Neural cell (in vitro differentiated cells): ENCODE measurements around the gene HDGFL3. TPM values are rescaled to one million over a fixed set of nuclear protein-coding genes. Genes with fewer than 3 reads are reported as not detected.

Experiments
- H2AFZ ChIP-seq: fragments of 200-600, 300-800 bp; sonication (generic), shearing (Covaris generic); 2 replicates; pipeline ENCODE4 v1.6.0; 2014; ENCODE audit warnings: low read depth, mild to moderate bottlenecking, antibody characterized with exemption, low read length, moderate library complexity
- H3F3A ChIP-seq: fragments of 200-600 bp; shearing (Covaris generic); 2 replicates; pipeline ENCODE4 v1.6.1; 2016; ENCODE audit warnings: mild to moderate bottlenecking, moderate library complexity, mixed read lengths, antibody characterized with exemption, low read length; ENCODE audit not compliant: insufficient read depth, poor library complexity, severe bottlenecking
- H3K27ac ChIP-seq: fragments of 200-600, 300-800 bp; sonication (generic), shearing (Covaris generic); 2 replicates; pipeline ENCODE4 v1.5.1; 2014; ENCODE audit warnings: mild to moderate bottlenecking, low read length, moderate library complexity
- H3K27me3 ChIP-seq: fragments of 300-800, 200-600 bp; sonication (generic), shearing (Covaris generic); 2 replicates; pipeline ENCODE4 v1.6.0; 2014; ENCODE audit warnings: mild to moderate bottlenecking, low read depth, low read length, moderate library complexity; ENCODE audit not compliant: insufficient read depth
- H3K36me3 ChIP-seq: fragments of 300-800, 200-600 bp; sonication (generic), shearing (Covaris generic); 2 replicates; pipeline ENCODE4 v1.5.1; 2014; ENCODE audit warnings: mild to moderate bottlenecking, antibody characterized with exemption, low read length, moderate library complexity; ENCODE audit not compliant: insufficient read depth
- H3K4me2 ChIP-seq: fragments of 300-800, 200-600 bp; sonication (generic), shearing (Covaris generic); 2 replicates; pipeline ENCODE4 v1.6.0; 2014; ENCODE audit warnings: mild to moderate bottlenecking, low read length
- H3K4me3 ChIP-seq: fragments of 300-800, 200-600 bp; sonication (generic), shearing (Covaris generic); 2 replicates; pipeline ENCODE4 v1.5.1; 2014; ENCODE audit warnings: mild to moderate bottlenecking, low read length, moderate library complexity
- H3K79me2 ChIP-seq: fragments of 200-600 bp; shearing (Covaris generic); replicated peaks from 2 replicates; pipeline ENCODE4 v1.6.0; 2014; ENCODE audit warnings: mild to moderate bottlenecking, low read length, moderate library complexity; ENCODE audit not compliant: insufficient read depth
- H3K9ac ChIP-seq: fragments of 300-800, 200-600 bp; sonication (generic), shearing (Covaris generic); 2 replicates; pipeline ENCODE4 v1.6.1; 2016; ENCODE audit warnings: mild to moderate bottlenecking, low read length, mixed read lengths
- H3K9me2 ChIP-seq: fragments of 200-600 bp; shearing (Covaris generic); 2 replicates; pipeline ENCODE4 v1.6.1; 2016; ENCODE audit warnings: mild to moderate bottlenecking, low read length, mixed read lengths; ENCODE audit not compliant: insufficient read depth
- H3K9me3 ChIP-seq: fragments of 200-600, 300-800 bp; sonication (generic), shearing (Covaris generic); 2 replicates; pipeline ENCODE4 v1.6.1; 2016; ENCODE audit warnings: mild to moderate bottlenecking, mixed run types, low read length, moderate library complexity, mixed read lengths
- H4K20me1 ChIP-seq: fragments of 200-600 bp; shearing (Covaris generic); 2 replicates; pipeline ENCODE4 v1.6.1; 2016; ENCODE audit warnings: mild to moderate bottlenecking, mixed run types; ENCODE audit not compliant: insufficient read depth
- EP300 ChIP-seq: fragments of 450-650 bp; conservative IDR thresholded peaks from 2 replicates; pipeline ENCODE4 v1.6.1; 2014; ENCODE audit warnings: antibody characterized with exemption, mild to moderate bottlenecking, moderate library complexity; ENCODE audit not compliant: poor library complexity, severe bottlenecking
- EZH2 ChIP-seq: fragments of 200-600, 300-800 bp; shearing (Covaris generic), sonication (generic); IDR thresholded peaks from 2 replicates; pipeline ENCODE4 v1.6.1; 2014; ENCODE audit warnings: antibody characterized with exemption, low read length, borderline replicate concordance, mild to moderate bottlenecking; ENCODE audit not compliant: insufficient read depth, poor library complexity, severe bottlenecking
- MXI1 ChIP-seq: fragments of 450-650 bp; conservative IDR thresholded peaks from 2 replicates; pipeline ENCODE4 v1.6.1; 2014; ENCODE audit warnings: antibody characterized with exemption, mild to moderate bottlenecking; ENCODE audit not compliant: poor library complexity, severe bottlenecking
- POLR2AphosphoS5 ChIP-seq: IDR thresholded peaks from 2 replicates; pipeline ENCODE4 v1.6.1; 2012
- RAD21 ChIP-seq: fragments of 450-650 bp; conservative IDR thresholded peaks from 2 replicates; pipeline ENCODE4 v1.6.1; 2014; ENCODE audit warnings: antibody characterized with exemption, mild to moderate bottlenecking, moderate library complexity
- SMC3 ChIP-seq: fragments of 450-650 bp; conservative IDR thresholded peaks from 2 replicates; pipeline ENCODE4 v1.6.1; 2014; ENCODE audit warnings: antibody characterized with exemption, mild to moderate bottlenecking, moderate library complexity; ENCODE audit not compliant: poor library complexity
- TAF1 ChIP-seq: IDR thresholded peaks from 2 replicates; pipeline ENCODE4 v1.6.1; 2012; ENCODE audit warnings: low read depth
- polyA plus RNA-seq: library from polyadenylated mRNA; depleted of rRNA; stranded (reverse); fragments of >200 nt; gene quantifications from 2 replicates; pipeline ENCODE4 v1.2.3, GENCODE V29; 2014
- TF ChIP-seq, protein P1 (sequence below): IDR thresholded peaks from 2 replicates; pipeline ENCODE4 v1.6.1; 2012; ENCODE audit warnings: borderline replicate concordance
- TF ChIP-seq, protein P2 (sequence below): fragments of 450-650 bp; IDR thresholded peaks from 2 replicates; pipeline ENCODE4 v1.5.1; 2014; ENCODE audit warnings: antibody characterized with exemption, mild to moderate bottlenecking, moderate library complexity; ENCODE audit not compliant: poor library complexity, severe bottlenecking

Gene HDGFL3
- polyA plus RNA-seq, 1 donor from 2014 or later, result 339 TPM

DNA sequence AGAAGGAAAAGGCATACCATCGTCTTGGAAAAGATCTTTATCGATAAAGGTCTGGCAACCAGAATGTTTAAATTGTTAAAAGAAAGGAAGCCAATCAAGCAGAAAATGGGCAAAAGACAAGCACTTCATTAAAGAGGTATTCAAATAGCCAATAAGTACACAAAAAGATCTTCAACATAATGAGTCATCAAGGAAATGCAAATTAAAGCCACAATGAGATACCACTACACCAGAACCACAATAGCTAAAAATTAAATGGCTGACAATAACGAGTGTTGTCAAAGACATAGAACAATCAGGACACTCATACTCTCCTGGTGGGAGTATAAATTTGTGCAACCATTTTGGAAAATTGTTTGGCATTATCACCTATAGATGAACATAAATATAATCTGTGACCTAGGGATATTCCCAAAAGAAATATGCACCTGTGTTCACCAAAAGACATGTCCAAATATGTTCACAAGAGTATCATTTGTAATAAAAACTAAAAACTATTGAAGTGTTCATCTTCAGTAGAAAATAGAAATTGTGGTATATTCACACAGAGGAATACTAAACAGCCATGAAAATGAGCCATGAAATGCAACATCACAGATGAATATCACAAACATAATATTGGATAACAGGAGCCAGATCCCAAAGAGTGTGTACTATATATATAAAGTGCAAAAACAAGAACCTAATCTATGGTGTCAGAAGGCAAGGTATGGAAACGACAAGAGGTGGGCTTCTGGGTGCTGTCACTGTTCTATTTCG lies 126.2 kb downstream of the HDGFL3 start:
- H4K20me1 ChIP-seq, result no peaks in the 10 kb centered on the region
- H3K4me3 ChIP-seq, result no peak overlapping the region
- H3K4me2 ChIP-seq, result no peak overlapping the region
- TF ChIP-seq, protein P1, sequence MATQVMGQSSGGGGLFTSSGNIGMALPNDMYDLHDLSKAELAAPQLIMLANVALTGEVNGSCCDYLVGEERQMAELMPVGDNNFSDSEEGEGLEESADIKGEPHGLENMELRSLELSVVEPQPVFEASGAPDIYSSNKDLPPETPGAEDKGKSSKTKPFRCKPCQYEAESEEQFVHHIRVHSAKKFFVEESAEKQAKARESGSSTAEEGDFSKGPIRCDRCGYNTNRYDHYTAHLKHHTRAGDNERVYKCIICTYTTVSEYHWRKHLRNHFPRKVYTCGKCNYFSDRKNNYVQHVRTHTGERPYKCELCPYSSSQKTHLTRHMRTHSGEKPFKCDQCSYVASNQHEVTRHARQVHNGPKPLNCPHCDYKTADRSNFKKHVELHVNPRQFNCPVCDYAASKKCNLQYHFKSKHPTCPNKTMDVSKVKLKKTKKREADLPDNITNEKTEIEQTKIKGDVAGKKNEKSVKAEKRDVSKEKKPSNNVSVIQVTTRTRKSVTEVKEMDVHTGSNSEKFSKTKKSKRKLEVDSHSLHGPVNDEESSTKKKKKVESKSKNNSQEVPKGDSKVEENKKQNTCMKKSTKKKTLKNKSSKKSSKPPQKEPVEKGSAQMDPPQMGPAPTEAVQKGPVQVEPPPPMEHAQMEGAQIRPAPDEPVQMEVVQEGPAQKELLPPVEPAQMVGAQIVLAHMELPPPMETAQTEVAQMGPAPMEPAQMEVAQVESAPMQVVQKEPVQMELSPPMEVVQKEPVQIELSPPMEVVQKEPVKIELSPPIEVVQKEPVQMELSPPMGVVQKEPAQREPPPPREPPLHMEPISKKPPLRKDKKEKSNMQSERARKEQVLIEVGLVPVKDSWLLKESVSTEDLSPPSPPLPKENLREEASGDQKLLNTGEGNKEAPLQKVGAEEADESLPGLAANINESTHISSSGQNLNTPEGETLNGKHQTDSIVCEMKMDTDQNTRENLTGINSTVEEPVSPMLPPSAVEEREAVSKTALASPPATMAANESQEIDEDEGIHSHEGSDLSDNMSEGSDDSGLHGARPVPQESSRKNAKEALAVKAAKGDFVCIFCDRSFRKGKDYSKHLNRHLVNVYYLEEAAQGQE, result no peak
- TF ChIP-seq MXI1 (no peak), RAD21 (no peak), POLR2AphosphoS5 (no peak), EP300 (no peak), SMC3 (no peak), EZH2 (no peak), TAF1 (no peak)
- TF ChIP-seq, protein P2, sequence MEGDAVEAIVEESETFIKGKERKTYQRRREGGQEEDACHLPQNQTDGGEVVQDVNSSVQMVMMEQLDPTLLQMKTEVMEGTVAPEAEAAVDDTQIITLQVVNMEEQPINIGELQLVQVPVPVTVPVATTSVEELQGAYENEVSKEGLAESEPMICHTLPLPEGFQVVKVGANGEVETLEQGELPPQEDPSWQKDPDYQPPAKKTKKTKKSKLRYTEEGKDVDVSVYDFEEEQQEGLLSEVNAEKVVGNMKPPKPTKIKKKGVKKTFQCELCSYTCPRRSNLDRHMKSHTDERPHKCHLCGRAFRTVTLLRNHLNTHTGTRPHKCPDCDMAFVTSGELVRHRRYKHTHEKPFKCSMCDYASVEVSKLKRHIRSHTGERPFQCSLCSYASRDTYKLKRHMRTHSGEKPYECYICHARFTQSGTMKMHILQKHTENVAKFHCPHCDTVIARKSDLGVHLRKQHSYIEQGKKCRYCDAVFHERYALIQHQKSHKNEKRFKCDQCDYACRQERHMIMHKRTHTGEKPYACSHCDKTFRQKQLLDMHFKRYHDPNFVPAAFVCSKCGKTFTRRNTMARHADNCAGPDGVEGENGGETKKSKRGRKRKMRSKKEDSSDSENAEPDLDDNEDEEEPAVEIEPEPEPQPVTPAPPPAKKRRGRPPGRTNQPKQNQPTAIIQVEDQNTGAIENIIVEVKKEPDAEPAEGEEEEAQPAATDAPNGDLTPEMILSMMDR, result no peak
- H3F3A ChIP-seq, result no peaks in the 10 kb centered on the region
- H3K9me2 ChIP-seq, result no peaks in the 10 kb centered on the region
- H3K27ac ChIP-seq, result no peak overlapping the region
- H3K36me3 ChIP-seq, result no peaks in the 10 kb centered on the region
- no peaks in the 10 kb centered on the region for H3K79me2 ChIP-seq
- H3K9me3 ChIP-seq, result no peaks in the 10 kb centered on the region
- no peak overlapping the region for H2AFZ ChIP-seq
- H3K9ac ChIP-seq, result no peak overlapping the region
- H3K27me3 ChIP-seq, result no peaks in the 10 kb centered on the region

DNA sequence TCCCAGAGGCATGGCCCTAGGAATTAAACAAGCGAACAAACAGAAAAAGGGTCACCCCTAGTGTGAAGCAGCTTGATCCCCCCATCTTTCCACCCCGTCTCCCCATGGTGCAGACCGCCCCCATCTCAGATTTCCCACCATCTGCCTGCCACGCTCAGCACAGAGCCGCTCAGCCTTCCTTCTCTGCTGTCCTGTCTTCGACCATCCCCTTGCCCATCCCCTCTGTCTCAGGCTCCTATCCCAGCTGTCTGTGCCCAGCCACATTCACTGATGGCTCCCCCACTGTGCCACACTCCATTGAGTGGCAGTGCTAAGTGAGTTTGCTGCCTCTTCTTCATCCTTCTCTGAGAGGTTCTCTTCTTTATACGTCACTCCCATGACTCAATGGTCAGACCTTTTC lies 128.9 kb downstream of the HDGFL3 start:
- no peaks in the 10 kb centered on the region for H3K36me3 ChIP-seq
- no peaks in the 10 kb centered on the region for H3K9me2 ChIP-seq
- no peak overlapping the region for H2AFZ ChIP-seq
- no peaks in the 10 kb centered on the region for H4K20me1 ChIP-seq
- no peak overlapping the region for H3K9ac ChIP-seq
- peaks cover 7% of the 10 kb centered on the region for H3K9me3 ChIP-seq
- no peaks in the 10 kb centered on the region for H3F3A ChIP-seq
- TF ChIP-seq, protein P2, result no peak
- TF ChIP-seq, protein P1, result no peak
- TF ChIP-seq SMC3 (no peak), RAD21 (no peak), POLR2AphosphoS5 (no peak), MXI1 (no peak), EZH2 (no peak), EP300 (no peak), TAF1 (no peak)
- H3K4me2 ChIP-seq, result no peak overlapping the region
- no peaks in the 10 kb centered on the region for H3K79me2 ChIP-seq
- no peaks in the 10 kb centered on the region for H3K27me3 ChIP-seq
- no peak overlapping the region for H3K27ac ChIP-seq
- H3K4me3 ChIP-seq, result no peak overlapping the region
